GM11168 (cell line): ENCODE data around the gene BMF.

Source experiments
- in situ Hi-C: fragments of 300-500 bp; cut with MboI; formaldehyde crosslinking; loops from one replicate; pipeline ENCODE4 v1.12.0; 2022; ENCODE audit warnings: low sequenced_read_pairs; ENCODE audit not compliant: unreplicated experiment

The BMF gene

DNA sequence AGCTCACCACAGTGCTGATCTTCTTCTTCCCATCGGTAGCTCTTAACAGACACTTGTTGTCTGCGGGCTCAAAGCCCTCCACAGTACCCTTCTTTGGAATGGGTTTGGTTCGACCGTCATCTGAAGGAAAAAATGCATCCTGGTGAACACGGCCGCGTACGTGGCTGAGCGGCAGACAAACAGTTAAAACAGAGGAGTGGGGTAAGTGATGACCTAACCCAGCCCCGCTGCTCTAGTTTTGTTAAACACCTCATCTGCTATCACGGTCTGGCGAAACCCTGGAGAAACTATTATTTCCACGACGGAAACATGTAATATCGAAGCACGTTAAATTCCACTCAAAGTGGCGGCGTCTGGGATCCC lies 70.4 kb downstream of the BMF start:
- in situ Hi-C loops = no loop called here
